GM18858 (cell line): ENCODE results near the gene AHNAK.
"Not testable (repeated sequence)": the region's sequence is repeated elsewhere in the genome, so short reads cannot be mapped to it uniquely, and the experiment has no call there.

Source experiments
- ATAC-seq: cut with Tn5 transposase; IDR thresholded peaks from one replicate; pipeline ENCODE4 v1.9.1; 2021; ENCODE audit not compliant: unreplicated experiment

AHNAK gene

DNA sequence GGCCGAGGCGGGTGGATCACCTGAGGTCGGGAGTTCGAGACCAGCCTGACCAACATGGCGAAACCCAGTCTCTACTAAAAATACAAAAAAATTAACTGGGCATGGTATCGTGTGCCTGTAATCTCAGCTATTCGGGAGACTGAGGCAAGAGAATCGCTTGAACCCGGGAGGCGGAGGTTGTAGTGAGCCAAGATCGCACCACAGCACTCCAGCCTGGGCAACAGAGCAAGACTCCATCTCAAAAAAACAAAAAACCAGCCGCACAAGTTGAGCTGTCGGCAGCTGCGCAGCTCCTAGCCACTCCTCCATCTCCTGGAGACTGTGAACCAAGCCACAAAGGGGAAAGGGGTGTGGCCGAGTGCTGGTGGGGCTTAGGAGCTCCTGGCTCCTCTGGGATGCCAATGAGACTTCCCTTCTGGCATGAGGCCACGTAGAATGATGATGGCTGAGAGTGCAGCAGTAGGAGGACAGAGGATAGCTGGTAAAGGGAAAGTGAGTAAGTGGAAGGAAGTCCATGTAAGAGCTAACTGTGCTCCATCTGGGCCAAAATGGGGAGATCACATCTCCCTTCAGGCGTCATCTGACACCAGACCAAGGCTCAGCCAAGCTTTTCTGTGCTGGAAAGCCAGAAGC lies 47.2 kb downstream of the AHNAK start:
- not testable (repeated sequence) for ATAC-seq

DNA sequence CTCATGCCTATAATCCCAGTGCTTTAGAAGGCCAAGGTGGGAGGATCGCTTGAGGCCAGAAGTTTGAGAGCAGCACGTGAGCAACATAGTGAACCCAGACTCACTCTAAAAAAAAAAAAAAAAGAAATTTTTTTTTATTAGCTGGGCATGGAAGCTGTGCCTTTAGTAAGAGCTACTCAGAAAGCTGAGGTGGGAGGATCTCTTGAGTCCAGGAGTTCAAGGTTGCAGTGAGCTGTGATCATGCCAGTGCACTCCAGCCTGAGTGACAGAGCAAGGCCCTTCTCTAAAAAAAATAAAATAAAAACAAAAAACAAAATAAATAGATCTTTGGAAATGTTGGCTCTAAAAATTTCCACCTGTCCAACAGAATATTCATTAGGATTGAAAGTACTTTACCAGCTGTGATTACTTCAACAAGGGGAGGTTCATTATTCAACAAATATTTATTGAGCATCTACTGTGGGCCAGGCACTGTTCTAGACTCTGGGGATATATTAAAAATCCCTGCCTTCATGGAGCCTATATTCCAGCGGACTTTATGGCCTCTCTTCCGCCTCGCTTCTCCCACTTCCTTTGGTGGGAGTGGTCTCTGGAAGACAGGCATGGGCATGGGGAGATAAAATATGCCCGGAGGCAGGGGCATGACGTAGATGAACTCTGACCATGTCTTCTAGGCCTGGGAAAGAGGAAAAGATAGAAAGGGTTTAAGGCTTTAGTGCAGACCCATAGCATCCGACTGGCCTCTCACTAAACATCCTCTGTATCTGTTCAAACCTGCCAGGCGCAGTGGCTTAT lies 47.9 kb downstream of the AHNAK start:
- no peak for ATAC-seq

- no peak for ATAC-seq
Measured at GRCh38 chr11:62498031-62498430, 48.6 kb downstream of the AHNAK start.

- ATAC-seq, result no peak
Measured at GRCh38 chr11:62497132-62497801, 49.3 kb downstream of the AHNAK start.

DNA sequence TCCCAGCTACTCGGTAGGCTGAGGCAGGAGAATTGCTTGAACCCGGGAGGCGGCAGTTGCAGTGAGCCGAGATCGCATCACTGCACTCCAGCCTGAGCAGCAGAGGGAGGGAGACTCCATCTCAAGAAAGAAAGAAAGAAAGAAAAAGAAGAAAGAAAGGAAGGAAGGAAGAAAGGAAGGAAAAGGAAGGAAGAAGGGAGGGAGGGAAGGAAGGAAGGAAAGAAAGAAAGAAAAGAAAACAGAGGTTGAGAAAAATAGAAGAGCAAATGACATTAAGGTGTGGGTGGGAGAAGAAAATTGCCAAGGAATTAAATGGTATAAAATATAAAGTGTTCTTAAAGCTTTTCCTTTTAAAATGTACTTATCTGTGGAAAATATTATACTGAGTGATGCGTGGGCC lies 49.9 kb downstream of the AHNAK start:
- no peak for ATAC-seq

- ATAC-seq, result no peak
Measured at GRCh38 chr11:62494246-62494645, 52.4 kb downstream of the AHNAK start.

GRCh38 chr11:62493801-62494200 lies 52.8 kb downstream of the AHNAK start:
- no peak for ATAC-seq

GRCh38 chr11:62492586-62492985 lies 54.0 kb downstream of the AHNAK start:
- no peak for ATAC-seq

DNA sequence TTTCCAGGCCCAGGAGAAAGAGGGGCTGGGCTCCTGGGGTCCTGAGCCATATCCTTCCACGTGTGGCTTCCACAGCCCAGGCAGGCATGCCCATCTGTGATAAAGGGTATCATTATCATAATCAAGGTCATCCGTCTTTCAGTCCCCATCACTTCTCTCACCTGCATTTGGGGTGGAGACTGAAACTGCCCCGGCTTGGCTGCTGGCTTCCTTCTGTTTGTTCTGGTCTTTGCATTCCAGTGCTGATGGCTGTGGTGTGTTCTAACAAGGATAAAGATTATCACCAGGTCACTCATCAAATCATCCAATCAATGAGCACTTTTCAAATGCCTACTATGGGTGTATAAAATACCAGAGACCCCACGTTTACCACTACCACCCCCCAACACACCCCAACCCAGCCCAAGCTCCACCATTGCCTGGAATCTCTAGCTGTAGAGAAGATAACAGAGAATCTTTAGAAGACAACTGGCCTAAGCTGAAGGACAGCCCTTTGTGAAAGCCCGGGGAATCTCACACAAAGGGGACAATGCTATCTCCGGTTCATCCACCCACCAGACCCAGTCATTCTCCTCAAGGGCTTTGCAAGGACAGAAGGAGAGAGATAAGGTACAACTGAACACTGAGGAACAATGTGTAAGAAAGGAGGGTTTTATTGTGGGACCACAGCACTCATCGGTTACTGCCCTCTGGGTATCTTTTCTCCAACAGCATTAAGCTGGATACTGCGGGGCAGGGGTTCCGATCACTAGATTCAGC lies 54.9 kb downstream of the AHNAK start:
- ATAC-seq, result no peak

DNA sequence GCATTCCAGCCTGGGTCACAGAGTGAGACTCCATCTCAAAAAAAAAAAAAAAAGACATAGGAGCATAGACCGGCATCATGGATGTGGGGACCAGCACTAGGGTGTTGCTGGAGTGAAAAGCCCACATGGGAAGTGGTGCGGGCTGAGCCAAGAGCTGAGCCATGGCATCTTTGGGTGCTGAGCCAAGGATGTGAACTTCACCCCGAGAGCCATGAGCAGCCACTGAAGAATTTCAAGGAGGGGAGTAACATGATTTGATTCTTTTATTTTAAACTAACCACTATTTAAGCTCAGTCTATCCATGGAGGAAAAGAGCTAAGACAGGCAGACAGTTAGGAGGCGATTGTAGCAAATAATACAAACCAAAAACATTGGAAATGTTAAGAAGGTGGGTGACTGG lies 57.4 kb downstream of the AHNAK start:
- no peak for ATAC-seq

DNA sequence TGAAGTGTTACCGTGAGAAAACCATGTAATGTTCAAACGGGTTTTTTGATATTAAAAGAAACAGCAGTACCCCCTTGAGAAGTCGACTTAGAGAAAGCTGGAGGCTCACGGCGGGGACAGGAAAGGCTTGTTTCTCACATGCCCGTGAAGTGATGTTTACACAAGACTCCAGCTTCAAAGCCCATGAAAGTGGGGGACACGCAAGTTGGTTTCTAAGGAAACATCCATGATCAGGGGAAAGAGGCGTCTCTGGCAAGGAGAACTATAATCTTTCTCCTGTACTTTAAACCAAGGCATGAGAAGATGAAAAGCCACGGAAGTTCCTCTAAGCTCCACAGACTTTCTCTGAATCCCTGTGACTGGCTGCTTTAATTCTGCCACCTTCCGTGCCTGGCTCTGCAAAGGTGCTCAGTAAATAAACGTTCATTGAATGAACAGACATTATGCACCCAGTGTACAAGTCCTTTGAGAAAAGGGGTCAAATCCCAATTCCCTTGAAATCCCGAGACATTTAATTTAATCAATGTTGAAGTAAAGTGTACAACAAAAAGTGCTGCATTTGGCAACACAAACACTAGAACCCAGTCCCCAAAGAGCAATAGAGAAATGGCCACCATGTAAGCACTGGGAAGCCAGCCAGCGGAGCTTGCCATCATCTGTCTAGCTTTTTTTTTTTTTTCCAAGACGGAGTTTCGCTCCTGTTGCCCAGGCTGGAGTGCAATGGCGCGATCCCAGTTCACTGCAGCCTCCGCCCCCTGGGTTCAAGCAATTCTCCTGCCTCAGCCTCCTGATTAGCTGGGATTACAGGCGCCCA lies 58.7 kb downstream of the AHNAK start:
- no peak for ATAC-seq

GRCh38 chr11:62487136-62487535 lies 59.5 kb downstream of the AHNAK start:
- no peak for ATAC-seq

DNA sequence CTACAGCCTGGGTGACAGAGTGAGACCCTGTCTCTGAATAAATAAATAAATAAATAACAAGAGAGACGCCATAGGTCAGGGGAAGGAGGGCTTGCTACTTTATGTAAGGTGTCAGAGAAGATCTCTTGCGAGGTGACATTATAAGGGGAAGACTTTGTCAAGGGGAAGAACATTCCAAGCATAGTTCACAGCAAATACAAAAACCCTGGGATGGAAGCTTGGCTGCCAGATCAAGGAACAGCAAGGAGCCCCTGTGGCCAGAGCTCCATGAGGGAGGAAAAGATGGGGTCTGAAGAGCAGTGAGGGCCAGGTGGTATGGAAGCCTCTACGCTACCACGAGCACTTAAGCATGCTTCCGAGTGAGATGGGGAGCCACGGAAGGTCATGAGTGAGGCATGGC lies 62.3 kb downstream of the AHNAK start:
- ATAC-seq, result no peak

- ATAC-seq, result no peak
Measured at GRCh38 chr11:62482753-62483152, 63.9 kb downstream of the AHNAK start.

DNA sequence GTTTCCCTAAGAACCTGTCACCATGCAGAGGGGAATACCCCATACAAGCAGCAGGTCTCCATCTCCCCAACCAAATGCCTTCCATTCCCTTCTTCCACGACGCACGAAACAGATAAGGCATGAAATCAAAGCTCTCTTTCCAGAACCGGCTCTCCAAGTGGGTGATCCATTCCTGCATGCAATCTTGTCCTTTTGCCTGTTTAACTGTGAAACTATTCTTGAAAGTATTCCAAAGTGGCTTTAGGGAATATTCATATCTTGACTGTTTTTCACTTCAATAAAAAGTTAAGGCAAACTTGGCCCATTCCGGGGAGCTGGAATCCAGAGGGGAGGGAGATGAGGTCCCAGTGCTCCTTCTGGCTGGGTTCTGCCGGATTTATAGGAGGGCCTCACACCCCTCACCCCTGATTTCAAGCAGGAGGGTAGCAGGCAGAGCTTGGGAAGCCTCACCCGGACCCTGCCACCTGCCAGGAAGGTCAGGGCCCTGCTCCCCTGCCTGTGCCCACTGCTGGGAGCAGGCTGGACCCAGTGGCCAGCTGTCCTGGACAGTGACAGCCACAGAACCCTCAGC lies 66.9 kb downstream of the AHNAK start:
- no peak for ATAC-seq

GRCh38 chr11:62477927-62478326 lies 68.7 kb downstream of the AHNAK start:
- no peak for ATAC-seq

DNA sequence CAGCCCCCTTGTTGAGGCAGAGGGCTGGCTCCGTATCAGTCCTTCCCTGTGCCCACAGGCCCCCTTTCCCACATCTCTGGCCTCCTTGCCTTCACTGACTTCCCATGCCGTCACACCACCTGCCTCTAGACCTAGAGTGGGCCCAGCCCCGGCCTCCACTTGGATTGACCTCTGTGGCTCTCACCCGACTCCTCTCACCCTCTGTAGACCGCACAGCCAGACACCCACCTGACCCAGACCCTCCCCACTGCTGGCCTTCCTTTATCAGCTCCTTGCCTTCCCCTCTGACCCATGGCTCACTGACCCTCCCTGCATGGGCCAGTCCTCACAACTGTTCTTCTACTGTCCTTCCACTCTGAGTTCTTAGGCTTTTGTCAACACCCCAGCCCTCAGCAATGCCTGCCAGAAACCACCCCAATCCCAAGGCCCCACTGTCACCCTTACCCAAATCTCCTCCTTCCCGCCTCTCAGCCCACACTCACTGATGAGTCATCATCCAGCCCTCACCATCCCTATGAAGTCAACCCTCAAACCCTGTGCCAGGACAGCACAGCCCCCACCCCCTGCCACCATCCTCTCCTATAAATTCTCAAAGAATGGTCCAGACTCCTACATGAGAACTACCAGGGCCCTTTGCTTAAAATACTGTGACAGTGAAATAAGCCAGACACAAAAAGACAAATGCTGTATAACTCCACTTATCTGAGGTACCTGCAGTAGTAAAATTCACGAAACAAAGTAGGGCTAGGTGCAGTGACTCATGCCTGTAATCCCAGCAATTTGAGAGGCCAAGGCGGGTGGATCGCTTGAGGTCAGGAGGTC lies 74.3 kb downstream of the AHNAK start:
- ATAC-seq, result no peak

DNA sequence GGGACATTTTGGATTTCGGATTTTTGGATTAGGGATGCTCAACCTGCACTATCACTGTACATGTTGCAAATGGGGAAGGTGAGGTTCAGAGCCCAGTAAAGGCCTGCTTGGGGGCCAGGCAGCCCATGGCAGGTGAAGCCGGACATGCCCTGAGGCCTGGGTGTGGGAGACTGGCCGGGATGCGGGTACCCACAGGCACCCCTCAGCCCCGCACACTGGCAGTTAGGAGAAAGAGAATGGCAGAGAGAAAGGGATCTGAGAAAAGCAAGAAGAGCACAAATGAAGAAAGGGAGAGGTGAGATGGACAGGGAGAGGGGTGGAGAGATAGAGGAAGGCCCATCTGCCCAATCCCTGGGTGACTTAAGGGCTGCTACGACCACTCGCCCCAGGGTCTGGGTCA lies 75.0 kb downstream of the AHNAK start:
- no peak for ATAC-seq

DNA sequence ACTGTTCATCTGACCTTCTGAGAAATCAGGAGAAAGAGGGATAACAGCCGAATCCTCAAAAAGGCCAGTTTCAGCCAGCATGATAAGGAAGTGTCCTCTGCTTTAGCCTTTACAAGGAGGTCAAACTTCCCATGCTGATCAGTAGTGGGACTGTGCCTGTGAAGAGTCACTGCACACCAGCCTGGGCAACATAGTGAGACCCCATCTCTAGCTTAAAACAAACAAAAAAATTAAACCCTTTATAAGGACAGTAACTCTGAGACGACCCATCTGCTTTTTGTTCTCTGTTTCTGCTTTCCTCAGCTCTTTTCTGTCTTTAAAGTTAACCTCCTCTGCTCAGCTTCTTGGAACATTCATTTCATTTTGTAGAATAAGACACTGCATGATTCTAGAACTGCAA lies 78.0 kb downstream of the AHNAK start:
- ATAC-seq, result no peak
